ENCODE data around the gene SCO2. TPM values are rescaled to one million over a fixed set of nuclear protein-coding genes. Genes with fewer than 3 reads are reported as not detected.

The SCO2 gene
- total and polyA plus RNA-seq, 2 of the 4 experiments (the other 2 are of a cell fraction) = 1.3 to 1.9 TPM

DNA sequence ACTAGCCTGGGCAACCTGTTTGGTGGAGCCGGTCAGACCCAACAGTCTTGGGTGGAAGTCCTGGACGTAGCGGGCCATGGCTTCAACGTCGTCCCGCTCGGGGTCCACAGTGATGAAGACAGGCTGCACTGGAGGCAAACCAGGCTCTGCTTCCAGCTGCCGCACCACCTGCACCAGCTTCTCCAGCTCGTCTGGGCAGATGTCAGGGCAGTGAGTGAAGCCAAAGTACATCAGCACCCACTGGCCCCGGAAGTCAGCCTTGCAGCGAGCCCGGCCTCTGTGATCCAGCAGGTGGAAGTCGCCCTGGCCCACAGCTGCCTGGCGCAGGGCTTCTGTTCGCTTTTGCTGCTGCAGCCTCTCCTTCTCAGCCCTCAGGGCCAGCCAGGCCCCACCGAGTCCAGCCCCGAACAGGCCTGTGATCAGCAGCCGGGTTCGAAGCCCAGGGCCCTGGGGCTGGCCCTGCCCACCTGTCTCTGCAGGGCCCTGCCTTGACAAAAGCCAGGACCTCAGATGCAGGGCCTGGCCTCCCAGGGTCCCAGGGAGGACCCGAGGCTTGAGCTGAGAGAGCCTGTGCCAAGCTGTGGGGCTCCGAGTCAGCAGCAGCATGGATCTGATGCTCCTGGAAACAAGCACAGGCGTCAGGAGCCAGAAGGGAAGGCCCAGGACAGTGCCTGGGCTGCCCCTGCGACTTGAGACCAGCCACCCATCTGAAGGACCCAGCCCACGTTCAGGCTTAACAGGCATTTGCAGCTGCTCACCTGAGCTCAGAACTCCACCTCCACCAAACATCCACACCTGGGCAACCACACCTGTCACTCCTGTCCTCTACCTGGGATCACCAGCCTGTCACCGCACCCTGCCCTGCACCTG, 1.4 kb downstream of the SCO2 start:
- DNase-seq = no peak
- Histone ChIP-seq H3K14ac (replicated peaks; ENCODE audit: low read depth, low read length) (no peak overlapping the region; the same call in 1 of the 2 replicates), H2BK15ac (ENCODE audit: low read depth, low read length) (no peak overlapping the region), H2AFZ (replicated peaks; ENCODE audit: low read length, poor library complexity) (no peak overlapping the region), H3K56ac (ENCODE audit: extremely low read depth, insufficient read depth, low read length) (no peak overlapping the region), H3K4ac (ENCODE audit: low read depth, low read length) (peak overlapping the region; percentile 40; the same call in 1 of the 2 replicates), H2BK5ac (ENCODE audit: low read depth, low read length, poor library complexity, severe bottlenecking) (no peak overlapping the region), H3K18ac (ENCODE audit: low read depth, low read length) (no peak overlapping the region), H3K36me3 (ENCODE audit: control insufficient read depth, insufficient read depth, low read length) (peaks cover 30% of the 10 kb centered on the region), H3K4me2 (ENCODE audit: low read depth, low read length) (peak overlapping the region; percentile 88), H3K79me1 (ENCODE audit: low read depth in 1 of 2, low read length in 2 of 2) (peaks cover 11 to 40% of the 10 kb centered on the region in 2 experiments), H3K9me3 (ENCODE audit: control insufficient read depth, insufficient read depth, low read length) (no peaks in the 10 kb centered on the region), H4K8ac (ENCODE audit: low read depth in 2 of 2, low read length in 2 of 2) (peak overlapping the region; percentile 37 to 86; a peak in 2 of 4 replicates), H3K23ac (ENCODE audit: low read depth, low read length) (peak overlapping the region; percentile 2; the same call in 1 of the 2 replicates), H3K27me3 (ENCODE audit: control insufficient read depth, insufficient read depth, low read length) (no peaks in the 10 kb centered on the region), H4K20me1 (ENCODE audit: insufficient read depth, low read length) (peaks cover 19% of the 10 kb centered on the region), H4K5ac (ENCODE audit: low read depth, low read length) (no peak overlapping the region), H3K27ac (ENCODE audit: insufficient read depth, low read length) (no peak overlapping the region; the same call in 1 of the 2 replicates), H2AK5ac (ENCODE audit: low read depth, low read length) (0 out of 2 replicates have a peak overlapping the region, but pooled peaks have one; percentile 52), H3K4me1 (ENCODE audit: control insufficient read depth, insufficient read depth, low read length) (peaks cover 13% of the 10 kb centered on the region), H2AK9ac (replicated peaks; ENCODE audit: low read depth, low read length, poor library complexity) (peak overlapping the region; percentile 98), H3K9me1 (ENCODE audit: insufficient read depth, low read length) (peaks cover 12% of the 10 kb centered on the region), H3K4me3 (ENCODE audit: insufficient read depth, low read depth, low read length) (peak overlapping the region; percentile 84), H2BK120ac (ENCODE audit: low read depth, low read length) (no peak overlapping the region), H2BK20ac (ENCODE audit: low read depth, low read length) (no peak overlapping the region), H3K9ac (ENCODE audit: low read depth, low read length) (peak overlapping the region; percentile 77), H4K91ac (ENCODE audit: insufficient read depth, low read depth, low read length) (no peak overlapping the region)
- ChIA-PET POLR2A (ENCODE audit: unreplicated experiment) (interaction anchor here (0.6 kb wide), 1 partner anchor 10 kb away, joined by 3 read pairs; no protein-coding TSS in a partner anchor), CTCF (interaction anchor here (0.5 kb wide), 1 partner anchor 95 kb away, joined by 3 read pairs; no protein-coding TSS in a partner anchor)
- ATAC-seq (ENCODE audit: low read depth) = no peak
- dilution Hi-C loops (cut with HindIII; ENCODE audit: low sequenced_read_pairs, unreplicated experiment) = no loop called here
- in situ Hi-C loops (cut with MboI; ENCODE audit: low sequenced_read_pairs) = no loop called here
- no TSS peak for BruUV-seq (replicated peaks)
- intact Hi-C loops (cut with micrococcal nuclease) = no loop called here
- WGBS, 2 experiments (ENCODE audit: extremely low coverage in 2 of 2, insufficient read length in 1 of 2) = 89% methylated on average over 20 of the region's 25 CpGs; no CpG with 5 or more reads in 1 of the 2 experiments
- TF ChIP-seq RCOR1 (IDR thresholded peaks at IDR 0.05; ENCODE audit: insufficient replicate concordance, low read length) (no peak), NFE2L2 (IDR thresholded peaks at IDR 0.05; ENCODE audit: low read depth, low read length) (no peak)
